Fibroblast of gingiva (primary cell): ENCODE measurements around the gene HASPIN.

Source experiments
- DNase-seq: peaks from one replicate; pipeline ENCODE4 v3.0.0-alpha.2; 2011; ENCODE audit warnings: low read depth

HASPIN gene

GRCh38 chr17:3723556-3724377, at the start of gene HASPIN:
TSS of gene HASPIN (plus strand) at chr17:3723903. CDS start at chr17:3723936, 33 bp downstream.
- peak; percentile 82 for DNase-seq

DNA sequence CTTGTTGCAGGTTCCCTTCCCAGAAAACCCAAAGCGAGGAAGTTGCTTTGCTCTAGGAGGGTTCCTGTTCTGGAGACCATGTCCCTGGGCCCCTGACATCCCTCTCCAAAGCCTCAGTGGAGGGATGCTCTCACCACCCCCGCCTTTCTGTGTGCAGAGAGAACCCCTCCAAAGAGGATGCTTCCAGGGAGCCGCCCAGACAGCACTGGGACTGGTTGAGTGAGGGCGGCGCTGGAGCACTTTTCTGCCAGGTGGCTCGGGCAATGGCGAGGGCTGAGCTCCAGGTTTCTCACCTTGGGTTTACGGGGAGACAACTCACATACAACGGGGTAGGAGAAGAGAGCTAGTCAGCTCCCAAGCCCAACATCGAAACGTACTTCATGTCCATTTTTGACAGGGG, 47.8 kb upstream of the HASPIN start:
- no peak for DNase-seq

DNA sequence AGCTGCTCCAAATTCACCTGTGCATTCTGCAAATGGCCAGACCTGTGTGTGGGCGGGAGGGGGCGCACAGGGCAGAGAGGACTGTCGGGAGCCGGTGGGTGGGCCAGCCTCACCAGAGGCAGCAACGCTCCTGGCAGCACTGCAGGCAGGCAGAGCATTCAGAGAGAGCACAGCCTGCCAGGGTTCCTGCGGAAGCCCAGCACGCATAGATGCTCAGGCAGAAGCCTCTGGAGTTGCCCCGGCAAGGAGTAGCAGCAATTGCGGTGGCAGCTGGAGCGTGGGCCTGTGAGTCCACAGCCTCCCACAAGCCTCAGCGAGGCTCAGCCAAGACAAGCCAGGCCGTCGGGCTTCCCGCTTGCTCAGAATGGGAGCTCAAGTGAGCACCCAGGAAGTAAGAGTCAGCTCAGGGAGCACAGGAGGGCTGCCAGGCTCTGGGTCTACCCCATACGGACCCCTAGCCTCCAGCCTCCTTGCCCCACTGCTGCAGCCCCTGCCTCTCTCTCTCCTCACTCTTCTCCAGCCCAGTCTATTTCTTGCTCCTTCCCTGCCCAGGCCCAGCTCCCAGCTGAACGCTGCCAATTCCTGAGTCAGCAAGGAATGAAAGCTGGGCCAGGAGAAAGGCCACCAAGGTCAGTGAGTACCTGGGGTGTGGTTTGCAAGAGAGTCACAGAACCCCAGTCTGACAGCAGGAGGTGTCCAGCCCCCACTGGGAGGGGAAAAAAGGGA, 45.4 kb upstream of the HASPIN start:
- no peak for DNase-seq

DNA sequence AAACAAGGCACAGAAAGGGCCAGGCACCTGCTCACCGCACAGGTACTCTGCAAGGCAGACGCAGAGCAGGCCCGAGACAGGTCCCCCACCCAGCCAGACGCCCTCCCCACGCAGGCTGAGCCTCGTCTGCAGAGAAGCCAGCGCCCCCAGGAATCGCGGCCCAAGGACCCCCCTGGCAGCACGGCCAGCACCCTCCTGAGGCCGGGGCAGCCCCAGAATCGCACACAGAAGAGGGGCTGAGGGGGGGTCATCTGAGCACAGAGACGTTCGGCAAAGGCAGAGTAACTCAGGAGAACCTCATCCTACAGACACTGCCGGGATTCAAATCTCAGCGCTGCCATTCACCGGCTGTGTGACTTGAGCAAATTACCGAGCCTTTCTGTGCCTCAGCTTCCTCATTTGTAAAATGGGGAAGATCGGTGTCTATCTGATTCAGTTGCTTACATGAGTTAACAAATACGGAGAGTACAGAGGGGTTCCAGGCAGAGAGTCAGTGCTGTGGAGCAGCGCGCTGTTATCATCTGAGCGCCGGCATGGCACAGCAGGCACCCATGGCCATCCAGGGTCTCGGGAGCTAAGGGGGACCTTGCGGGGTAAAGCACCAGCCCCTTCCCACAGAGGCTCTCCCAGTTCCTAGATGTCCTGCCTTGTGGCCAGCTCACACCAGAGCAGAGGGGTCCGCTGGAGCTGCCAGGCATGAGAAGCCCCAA, 44.7 kb upstream of the HASPIN start:
- DNase-seq = no peak

GRCh38 chr17:3679531-3680126, 44.1 kb upstream of the HASPIN start:
- no peak for DNase-seq

DNA sequence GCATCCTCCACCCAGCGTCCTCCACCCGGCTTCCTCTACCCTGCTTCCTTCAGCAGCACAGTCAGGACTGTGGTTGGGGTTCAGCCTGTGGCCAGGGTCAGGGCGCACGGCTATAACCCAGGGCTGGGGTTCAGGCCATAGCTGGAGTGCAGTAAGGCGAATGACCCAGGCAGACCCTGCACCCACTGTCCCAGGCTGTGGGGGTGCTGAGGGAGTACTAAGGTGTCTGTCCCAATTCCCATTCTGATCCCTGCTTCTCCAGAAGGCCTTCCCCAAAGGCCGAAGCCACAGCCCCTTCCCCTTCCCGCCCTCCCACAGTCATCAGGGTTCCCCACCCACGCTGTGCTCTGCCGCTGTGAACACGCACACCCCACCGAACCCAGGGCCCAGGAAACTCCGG, 42.6 kb upstream of the HASPIN start:
- DNase-seq = no peak

- DNase-seq = no peak
Observed at GRCh38 chr17:3681565-3681964, 42.1 kb upstream of the HASPIN start.

DNA sequence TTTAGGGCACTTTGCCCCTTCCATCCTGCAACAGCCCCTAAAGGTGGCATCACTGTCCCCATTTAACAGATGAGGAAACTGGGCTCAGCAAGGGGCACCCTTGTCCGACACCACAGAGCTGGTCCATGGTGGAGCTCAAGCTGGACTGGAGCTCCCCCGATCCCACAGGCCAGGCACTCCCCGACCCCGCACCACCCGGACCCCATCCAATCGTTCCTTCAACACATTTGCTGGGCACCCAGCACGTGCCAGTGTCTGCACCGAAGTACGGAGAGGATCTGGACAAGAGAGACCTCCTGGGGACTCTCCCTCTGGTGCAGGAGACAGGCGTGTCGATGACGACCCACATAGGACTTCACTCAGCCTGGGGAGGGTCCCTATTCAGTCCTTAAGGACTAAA, 41.7 kb upstream of the HASPIN start:
- DNase-seq = no peak

DNA sequence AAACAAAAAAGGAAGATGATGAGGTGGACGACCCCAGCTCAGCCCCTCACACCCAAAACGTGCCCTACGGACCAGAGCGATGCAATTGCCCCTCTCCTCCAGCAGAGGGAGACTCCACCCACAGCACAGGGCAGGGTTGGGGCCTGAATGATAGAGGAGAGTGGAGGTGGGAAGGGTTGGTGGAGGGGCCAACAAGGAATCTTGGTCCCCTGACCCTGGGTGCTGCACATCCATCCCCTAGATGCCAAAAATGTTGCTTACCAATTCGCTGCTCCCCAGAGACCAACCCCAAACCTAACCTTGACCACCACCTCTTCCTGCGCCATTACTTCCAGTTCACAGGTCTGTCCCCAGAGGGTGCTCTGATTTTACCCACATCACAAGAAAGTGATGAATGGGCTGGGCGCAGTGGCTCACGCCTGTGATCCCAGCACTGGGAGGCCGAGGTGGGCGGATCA, 40.6 kb upstream of the HASPIN start:
- no peak for DNase-seq

- no peak for DNase-seq
Observed at GRCh38 chr17:3685174-3685573, 38.5 kb upstream of the HASPIN start.

DNA sequence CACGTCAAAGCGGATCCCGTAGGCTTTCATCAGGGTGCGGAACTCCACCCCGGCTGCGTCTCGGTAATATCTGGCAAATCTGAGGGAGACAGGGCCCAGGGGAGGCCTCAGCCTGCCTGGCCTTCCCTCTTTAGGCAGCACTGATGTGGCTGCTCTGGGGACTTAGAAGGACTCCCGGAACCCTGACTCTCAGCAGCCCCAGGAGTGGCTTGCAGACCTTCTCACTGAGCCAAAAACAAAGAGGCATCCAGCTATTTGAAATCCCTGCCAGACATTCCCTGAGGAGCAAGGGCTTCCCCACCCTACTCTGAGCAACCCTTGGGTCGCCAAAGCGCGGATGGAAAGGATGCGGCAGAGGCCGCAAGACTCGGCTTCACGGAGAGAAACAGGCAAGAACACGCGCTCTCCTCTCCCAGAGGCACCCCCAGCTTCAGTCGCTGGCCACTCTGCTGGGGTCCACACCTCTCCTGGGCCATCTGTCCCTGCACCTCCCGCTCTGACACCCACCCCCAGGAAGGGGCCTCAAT, 35.6 kb upstream of the HASPIN start:
- no peak for DNase-seq

GRCh38 chr17:3688852-3689261, 34.8 kb upstream of the HASPIN start:
- no peak for DNase-seq

DNA sequence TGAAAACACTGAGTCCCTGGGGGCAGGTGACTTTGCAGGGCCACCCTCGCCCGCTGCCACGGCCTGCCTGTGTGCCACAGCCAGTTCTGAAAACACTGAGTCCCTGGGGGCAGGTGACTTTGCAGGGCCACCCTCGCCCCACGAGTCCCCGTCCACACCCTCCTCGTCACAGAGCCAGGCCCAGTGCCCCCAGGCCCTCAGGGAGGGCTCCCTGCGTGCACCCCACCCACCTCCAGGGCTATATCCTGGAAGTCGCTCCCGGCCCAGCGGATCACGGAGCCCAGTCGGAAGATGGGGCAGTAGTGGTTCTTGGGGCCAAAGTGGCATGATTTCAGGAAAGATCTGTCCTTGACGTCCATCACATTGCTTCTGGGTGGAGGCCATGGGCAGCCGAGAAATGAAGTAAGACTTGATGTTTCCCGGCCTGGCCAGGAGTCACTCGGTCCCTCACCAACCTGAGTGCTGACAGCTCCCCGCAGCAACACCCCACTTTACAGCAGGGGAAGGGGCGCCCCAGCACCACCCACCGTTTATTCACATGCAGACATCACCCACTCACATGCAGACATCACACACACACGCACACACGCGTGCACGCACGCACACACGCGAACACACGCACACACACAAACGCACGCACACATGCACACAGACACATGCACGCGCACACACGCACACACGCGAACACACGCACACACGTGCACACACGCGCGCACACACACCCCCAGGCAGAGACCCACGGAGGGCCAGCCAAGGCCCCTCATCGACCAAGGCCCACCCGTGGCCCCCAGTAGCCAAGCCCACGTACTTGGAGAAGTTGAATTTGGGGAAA, 34.2 kb upstream of the HASPIN start:
- DNase-seq = no peak

DNA sequence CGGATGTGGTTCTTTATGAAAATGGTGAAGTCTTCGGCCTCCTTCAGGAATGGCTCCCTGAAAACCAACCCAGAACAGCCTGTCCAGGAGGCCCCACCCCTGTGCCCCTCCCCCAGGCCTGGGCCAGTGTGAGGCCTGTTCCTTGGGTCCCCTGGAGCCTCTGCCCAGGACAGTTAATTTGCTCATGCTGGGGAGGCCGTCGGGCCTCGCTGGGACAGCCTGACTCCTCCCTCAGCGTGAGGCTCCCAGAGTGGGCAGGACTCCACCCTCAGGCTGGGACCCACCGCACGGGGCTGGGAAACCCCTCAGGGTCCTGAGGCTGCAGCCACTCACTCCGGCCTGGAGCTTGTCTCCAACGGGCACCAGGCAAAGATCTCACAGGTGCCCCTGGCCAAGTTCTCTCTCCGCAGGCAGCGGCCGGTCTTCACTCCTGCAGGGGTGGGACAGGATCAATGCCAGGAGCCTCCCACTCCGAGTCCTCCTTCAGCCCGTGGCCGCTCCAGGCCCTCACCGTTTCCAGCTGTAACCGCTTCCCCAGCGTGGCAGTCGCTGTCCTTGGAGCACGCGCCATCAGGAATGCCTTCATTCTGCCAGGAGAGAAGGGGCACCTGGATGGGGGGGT, 33.5 kb upstream of the HASPIN start:
- DNase-seq = no peak

GRCh38 chr17:3691617-3692067, 32.1 kb upstream of the HASPIN start:
- DNase-seq = no peak

DNA sequence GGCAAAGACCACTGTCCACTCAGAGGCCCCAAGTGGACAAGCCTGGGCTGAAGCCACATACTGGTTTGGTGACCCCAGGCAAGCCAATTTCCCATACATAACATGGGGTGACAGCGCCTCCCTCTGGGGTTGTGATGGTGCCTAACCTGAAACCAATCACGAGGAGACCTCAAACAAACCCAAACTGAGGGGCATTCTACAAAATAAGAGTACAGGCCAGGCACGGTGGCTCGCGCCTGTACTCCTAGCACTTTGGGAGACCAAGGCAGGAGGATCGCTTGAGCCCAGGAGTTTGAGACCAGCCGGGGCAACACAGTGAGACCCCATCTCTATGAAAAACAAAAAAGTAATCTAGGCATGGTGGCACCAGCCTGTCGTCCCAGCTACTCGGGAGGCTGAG, 31.4 kb upstream of the HASPIN start:
- no peak for DNase-seq

GRCh38 chr17:3693141-3693540, 30.6 kb upstream of the HASPIN start:
- no peak for DNase-seq

GRCh38 chr17:3693829-3694231, 29.9 kb upstream of the HASPIN start:
- no peak for DNase-seq

GRCh38 chr17:3695129-3695722, 28.5 kb upstream of the HASPIN start:
- DNase-seq = no peak

GRCh38 chr17:3695723-3696411, 27.8 kb upstream of the HASPIN start, which contains the start of gene P2RX5:
TSS of gene P2RX5 (minus strand) at chr17:3696155. CDS start at chr17:3696005, 150 bp downstream.
- DNase-seq = no peak
